IPS-NIHi11 (cell line): Measurements from ENCODE around the gene COPZ1.

Source experiments
- DNase-seq: peaks from one replicate; pipeline ENCODE4 v3.0.0; 2012; ENCODE audit warnings: mixed read lengths, low spot score

COPZ1 gene

DNA sequence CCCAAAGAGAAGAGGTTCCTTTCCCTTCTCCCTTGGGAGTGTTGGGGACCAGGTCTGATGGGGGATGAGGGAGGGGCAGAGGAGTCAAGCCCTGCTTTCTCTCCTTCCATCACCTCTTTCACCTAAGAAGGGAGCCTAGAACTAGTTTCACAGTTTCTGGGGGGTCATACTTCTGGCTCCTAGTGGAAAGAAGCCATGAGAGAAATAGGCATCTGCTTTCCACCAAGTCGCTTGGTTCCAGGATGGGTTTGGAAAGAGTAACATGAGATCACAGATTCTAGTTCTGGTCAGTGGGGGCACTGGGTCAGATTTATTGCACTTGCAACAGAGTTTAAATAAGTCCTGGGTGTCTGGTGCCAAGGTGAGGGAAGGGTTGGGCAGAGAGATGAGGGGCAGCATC, 70.1 kb downstream of the COPZ1 start:
- DNase-seq: no peak

DNA sequence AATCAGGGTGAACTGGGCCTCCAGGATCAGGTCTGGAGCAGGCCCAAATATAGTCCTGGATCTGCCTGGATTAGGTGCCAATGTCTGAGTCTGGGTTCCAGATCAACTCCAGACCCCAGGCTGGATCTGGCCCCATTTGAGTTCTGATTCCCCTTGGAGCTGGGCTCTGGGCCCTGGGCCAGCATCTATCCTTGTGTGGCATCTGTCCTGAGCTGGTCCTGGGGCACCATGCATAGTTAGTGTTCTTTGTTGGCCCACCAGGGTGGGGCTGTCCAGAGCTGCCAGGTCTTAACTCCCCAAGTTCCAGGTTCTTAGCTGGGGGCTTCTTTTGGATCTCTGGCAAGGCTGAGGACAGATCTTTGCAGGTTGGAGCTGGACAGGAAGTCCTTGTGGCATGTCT, 70.6 kb downstream of the COPZ1 start:
- DNase-seq: no peak

DNA sequence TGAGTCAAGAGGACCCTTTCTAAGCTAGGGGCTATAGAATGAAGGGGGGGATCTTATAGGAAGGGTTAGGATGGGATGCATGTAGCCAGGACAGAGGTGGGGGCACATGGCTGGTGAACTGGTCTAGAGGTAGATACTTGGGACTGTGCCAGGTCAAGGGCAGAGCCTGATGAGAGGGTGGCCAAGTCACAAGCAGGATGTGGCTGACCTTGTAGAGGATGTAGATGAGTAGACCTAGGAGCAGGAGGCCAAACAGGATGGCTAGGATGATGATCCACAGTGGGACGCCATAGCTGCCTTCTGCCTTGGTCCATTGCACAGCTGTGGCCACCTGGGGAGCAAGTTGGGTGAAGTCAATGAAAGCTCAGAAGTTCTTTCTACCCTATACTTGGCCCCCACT, 72.2 kb downstream of the COPZ1 start:
- DNase-seq: no peak

DNA sequence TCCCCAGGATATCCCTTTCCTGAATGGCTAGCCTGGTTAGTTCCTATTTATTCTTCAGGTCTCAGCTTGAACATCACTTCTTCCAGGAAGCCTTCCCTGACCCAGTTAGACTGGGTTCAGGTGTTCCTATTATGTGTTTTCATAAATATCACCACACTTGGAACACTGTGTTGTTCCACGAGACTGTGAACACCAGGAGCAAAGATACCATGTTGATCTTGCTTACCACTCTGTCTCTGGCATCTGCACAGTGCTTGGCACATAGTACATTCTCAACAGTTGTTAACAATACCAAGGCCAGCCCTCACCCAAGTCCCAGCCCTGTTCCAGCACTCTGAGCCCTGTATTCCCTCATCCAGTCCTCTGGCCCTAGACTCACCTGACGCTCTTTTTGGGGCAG, 73.3 kb downstream of the COPZ1 start:
- DNase-seq: no peak

DNA sequence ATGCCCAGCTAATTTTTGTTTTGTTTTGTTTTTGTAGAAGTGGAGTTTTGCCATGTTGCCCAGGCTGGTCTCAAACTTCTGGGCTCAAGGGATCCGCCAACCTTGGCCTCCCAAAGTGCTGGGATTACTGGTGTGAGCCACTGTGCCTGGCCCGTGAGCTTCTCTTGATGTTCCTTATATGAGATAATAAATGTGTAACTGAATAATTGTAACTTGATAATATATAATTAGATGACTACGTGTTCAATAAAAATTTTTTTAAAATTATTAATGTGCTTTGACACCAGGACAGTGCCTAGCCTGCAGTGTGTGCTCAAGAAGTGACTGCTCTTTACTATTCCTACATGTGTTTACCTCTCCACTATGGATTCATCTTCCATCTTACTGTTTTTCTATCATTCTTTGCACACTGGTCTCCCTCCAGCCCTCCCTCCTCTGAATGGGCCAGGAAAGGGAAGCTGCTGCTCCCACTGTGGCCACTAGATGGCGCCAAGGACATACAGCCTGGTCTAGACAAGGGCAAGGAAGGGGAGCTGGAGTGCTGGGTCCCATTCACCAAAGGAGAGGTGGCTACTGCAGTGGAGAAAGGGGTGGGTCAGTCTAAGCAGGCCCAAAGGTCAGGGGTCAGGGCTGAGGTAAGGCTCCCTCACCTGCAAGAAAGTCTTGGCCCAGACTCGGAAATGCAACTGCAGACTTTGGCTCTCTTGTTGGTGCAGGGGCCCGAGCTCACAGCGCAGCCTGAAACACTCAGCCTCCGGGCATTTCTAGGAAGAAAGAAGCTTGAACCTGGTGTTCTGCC, 74.3 kb downstream of the COPZ1 start:
- DNase-seq: peak; percentile 93

DNA sequence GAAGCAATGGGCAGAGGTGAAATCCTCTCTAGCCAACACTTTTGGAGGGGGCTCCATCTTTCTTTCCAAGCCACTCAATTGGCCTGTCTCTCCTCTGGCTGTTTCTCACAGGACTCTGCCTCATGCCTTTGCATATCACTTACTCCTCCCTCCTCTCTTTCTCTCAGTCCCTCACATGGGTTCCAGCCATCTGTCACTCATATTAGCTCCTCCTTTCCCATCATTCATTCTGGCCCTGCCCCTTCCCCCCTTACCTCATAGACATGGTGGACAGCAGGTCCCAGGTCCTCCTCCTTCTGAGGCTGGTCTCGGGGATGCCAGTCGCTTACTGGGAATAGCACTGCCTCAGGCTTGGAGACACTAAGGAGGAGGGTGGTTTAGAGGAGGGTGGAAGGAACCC, 76.2 kb downstream of the COPZ1 start:
- no peak for DNase-seq
